Measurements from ENCODE around the gene DHRSX. TPM values are rescaled to one million over a fixed set of nuclear protein-coding genes. Genes with fewer than 3 reads are reported as not detected.
A peak's percentile ranks its signal among the peaks of the same experiment; 100 is the strongest.
"Not testable (repeated sequence)": the region's sequence is repeated elsewhere in the genome, so short reads cannot be mapped to it uniquely, and the experiment has no call there.

DHRSX gene
- total RNA-seq, 2 donors from 2014 or later, result 32.2 to 38.1 TPM

GRCh38 chrX:2350703-2351102, 150.1 kb downstream of the DHRSX start:
- intact Hi-C loops (cut with DNase I, micrococcal nuclease); ATAC-seq; DNase-seq: not testable (repeated sequence)

GRCh38 chrX:2350036-2350435, 150.7 kb downstream of the DHRSX start:
- intact Hi-C loops (cut with DNase I, micrococcal nuclease); ATAC-seq; DNase-seq: not testable (repeated sequence)

- intact Hi-C loops (cut with DNase I, micrococcal nuclease), result no loop called here
- DNase-seq (no peak), ATAC-seq (no peak)
Observed at GRCh38 chrX:2348211-2348610, 152.6 kb downstream of the DHRSX start.

- DNase-seq (no peak), ATAC-seq (no peak)
- intact Hi-C loops (cut with DNase I, micrococcal nuclease), result no loop called here
Observed at GRCh38 chrX:2346158-2346557, 154.6 kb downstream of the DHRSX start.

GRCh38 chrX:2345562-2345961, 155.2 kb downstream of the DHRSX start:
- DNase-seq (no peak), ATAC-seq (no peak)
- intact Hi-C loops (cut with DNase I, micrococcal nuclease), result no loop called here

- intact Hi-C loops (cut with DNase I, micrococcal nuclease), result no loop called here
- ATAC-seq (no peak), DNase-seq (no peak)
Observed at GRCh38 chrX:2343413-2343812, 157.4 kb downstream of the DHRSX start.

- no peak for ATAC-seq
- intact Hi-C loops (cut with DNase I, micrococcal nuclease), result no loop called here
- DNase-seq, result no peak
Observed at GRCh38 chrX:2342874-2343273, 157.9 kb downstream of the DHRSX start.

- no peak for ATAC-seq
- no peak for DNase-seq
- intact Hi-C loops (cut with DNase I, micrococcal nuclease), result no loop called here
Observed at GRCh38 chrX:2342281-2342688, 158.5 kb downstream of the DHRSX start.

- no peak for ATAC-seq
- DNase-seq, result no peak
- intact Hi-C loops (cut with DNase I, micrococcal nuclease), result no loop called here
Observed at GRCh38 chrX:2340991-2341390, 159.8 kb downstream of the DHRSX start.

GRCh38 chrX:2336181-2336580, 164.6 kb downstream of the DHRSX start:
- intact Hi-C loops (cut with DNase I, micrococcal nuclease), result no loop called here
- DNase-seq, result no peak
- no peak for ATAC-seq

- intact Hi-C loops (cut with DNase I, micrococcal nuclease), result no loop called here
- ATAC-seq (no peak), DNase-seq (no peak)
Observed at GRCh38 chrX:2334237-2334636, 166.5 kb downstream of the DHRSX start.

- no peak for ATAC-seq
- intact Hi-C loops (cut with DNase I, micrococcal nuclease), result no loop called here
Observed at GRCh38 chrX:2332252-2332651, 168.5 kb downstream of the DHRSX start.

GRCh38 chrX:2330910-2331309, 169.9 kb downstream of the DHRSX start:
- DNase-seq (no peak), ATAC-seq (no peak)
- intact Hi-C loops (cut with DNase I, micrococcal nuclease), result no loop called here

More at GRCh38 chrX:2332252-2332651, 168.5 kb downstream of the DHRSX start:
- no peak for DNase-seq

- no peak for DNase-seq
- no peak for ATAC-seq
- intact Hi-C loops (cut with DNase I, micrococcal nuclease), result no loop called here
Observed at GRCh38 chrX:2330487-2330886, 170.3 kb downstream of the DHRSX start.

GRCh38 chrX:2327423-2327822, 173.4 kb downstream of the DHRSX start:
- intact Hi-C loops (cut with DNase I, micrococcal nuclease), result no loop called here
- DNase-seq (no peak), ATAC-seq (no peak)

GRCh38 chrX:2325076-2325784, 175.5 kb downstream of the DHRSX start:
- intact Hi-C loops (cut with DNase I, micrococcal nuclease), result no loop called here
- peak; percentile 55 for ATAC-seq
- peak; percentile 69 to 87 for DNase-seq

GRCh38 chrX:2324151-2324550, 176.6 kb downstream of the DHRSX start:
- intact Hi-C loops (cut with DNase I, micrococcal nuclease), result no loop called here
- no peak for ATAC-seq
- DNase-seq, result no peak

GRCh38 chrX:2321411-2321810, 179.4 kb downstream of the DHRSX start:
- intact Hi-C loops (cut with DNase I, micrococcal nuclease), result no loop called here
- no peak for DNase-seq
- no peak for ATAC-seq

GRCh38 chrX:2320580-2321327, 180.0 kb downstream of the DHRSX start:
- ATAC-seq, result no peak
- no peak for DNase-seq
- intact Hi-C loops (cut with DNase I, micrococcal nuclease), result no loop called here

- DNase-seq (no peak), ATAC-seq (no peak)
- intact Hi-C loops (cut with DNase I, micrococcal nuclease), result no loop called here
Observed at GRCh38 chrX:2320089-2320488, 180.7 kb downstream of the DHRSX start.

Measured in left colon (tissue), 2 donors.